CD4-positive, alpha-beta T cell treated with Interleukin-21 for 1 hour (primary cell): ENCODE data around the gene CHDH.

Experiments used
- DNase-seq: peaks from one replicate; pipeline ENCODE4 v3.0.0-alpha.2; 2020

CHDH gene

GRCh38 chr3:53806182-53807116 lies 39.8 kb downstream of the CHDH start:
- DNase-seq: no peak

- DNase-seq: no peak
These were observed 40.6 kb downstream of the CHDH start for GRCh38 chr3:53805463-53806159.

DNA sequence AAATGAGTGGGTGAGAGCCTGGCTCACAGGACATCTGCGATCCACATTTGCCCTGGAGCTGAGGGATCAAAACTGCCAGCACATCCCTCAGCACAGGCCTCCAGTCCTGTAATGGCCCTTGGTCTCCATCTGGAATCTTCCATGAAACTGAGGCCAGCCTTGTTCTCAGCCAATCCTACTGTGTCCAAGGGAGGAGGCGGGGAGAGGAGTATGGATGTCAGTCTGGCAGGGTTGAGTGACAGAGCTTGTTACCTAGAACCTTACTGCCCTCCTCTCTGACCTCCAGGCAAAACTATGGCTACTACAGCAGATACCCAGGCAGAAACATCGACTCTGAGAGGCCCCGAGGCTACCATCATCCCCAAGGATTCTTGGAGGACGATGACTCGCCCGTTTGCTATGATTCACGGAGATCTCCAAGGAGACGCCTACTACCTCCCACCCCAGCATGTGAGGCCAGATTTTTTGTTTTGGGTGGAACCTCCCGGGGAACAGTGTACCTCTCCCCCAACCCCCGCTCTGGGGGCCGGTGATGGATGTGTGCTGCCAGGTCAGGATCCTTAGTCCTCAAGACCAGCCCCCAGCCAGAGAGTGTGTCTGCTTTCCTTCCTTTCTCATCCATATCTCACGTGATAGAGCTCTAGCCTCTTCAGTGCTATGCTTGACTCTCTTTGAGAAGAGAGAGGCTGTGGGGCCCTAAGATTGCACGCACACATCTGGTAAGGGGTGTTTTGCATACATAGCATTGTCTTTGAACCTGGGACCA lies 41.3 kb downstream of the CHDH start:
- DNase-seq: no peak

- DNase-seq: no peak
These were observed 42.2 kb downstream of the CHDH start for GRCh38 chr3:53803816-53804695.

DNA sequence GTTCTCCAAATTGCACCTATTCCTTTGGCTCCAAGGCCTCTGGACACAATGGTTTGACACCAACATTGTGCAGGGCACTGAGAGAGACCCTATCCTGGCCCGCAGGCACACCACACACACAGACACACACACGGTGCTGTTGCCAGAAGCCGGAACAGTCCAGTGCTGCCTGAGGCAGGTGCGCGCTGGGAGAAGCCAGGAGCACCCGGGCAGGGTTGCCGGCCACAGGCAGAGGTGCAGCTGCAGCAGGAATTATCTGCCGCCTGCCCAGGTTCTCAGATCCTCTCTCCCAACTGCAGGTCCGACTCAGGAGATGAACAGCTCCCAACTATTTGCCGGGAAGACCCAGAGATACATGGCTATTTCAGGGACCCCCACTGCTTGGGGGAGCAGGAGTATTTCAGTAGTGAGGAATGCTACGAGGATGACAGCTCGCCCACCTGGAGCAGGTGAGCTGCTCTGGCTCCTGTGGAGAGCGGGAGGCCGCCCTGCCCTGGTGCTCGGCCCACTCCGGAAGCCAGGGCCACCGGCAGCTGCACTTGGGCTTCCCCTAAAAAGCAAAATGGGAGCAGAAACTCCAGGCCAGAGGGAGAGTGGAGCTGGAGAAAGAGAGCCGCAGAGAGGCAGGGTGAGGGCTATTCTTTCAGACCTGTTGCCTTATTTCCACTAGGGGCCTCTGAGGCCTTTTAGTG lies 42.9 kb downstream of the CHDH start:
- no peak for DNase-seq

GRCh38 chr3:53802256-53802880 lies 43.9 kb downstream of the CHDH start:
- no peak for DNase-seq

DNA sequence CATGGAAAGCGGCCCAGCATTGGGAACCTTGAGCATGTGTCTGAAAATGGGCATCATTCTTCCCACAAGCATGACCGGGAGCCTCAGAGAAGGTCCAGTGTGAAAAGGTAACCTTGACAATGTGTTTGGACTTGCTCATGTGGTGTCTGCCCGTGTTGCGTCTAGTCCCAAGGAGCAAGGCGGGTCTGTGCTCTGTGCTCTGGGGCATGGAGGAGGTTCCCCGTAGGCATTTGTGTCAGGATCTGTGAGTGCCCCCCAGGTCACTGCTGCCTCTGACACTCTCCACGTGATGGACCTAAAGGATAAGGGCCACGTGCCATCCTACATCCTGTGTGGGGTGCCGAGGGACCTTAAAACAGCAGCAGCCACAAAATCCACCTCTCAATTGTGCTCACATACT lies 44.9 kb downstream of the CHDH start:
- DNase-seq: no peak

DNA sequence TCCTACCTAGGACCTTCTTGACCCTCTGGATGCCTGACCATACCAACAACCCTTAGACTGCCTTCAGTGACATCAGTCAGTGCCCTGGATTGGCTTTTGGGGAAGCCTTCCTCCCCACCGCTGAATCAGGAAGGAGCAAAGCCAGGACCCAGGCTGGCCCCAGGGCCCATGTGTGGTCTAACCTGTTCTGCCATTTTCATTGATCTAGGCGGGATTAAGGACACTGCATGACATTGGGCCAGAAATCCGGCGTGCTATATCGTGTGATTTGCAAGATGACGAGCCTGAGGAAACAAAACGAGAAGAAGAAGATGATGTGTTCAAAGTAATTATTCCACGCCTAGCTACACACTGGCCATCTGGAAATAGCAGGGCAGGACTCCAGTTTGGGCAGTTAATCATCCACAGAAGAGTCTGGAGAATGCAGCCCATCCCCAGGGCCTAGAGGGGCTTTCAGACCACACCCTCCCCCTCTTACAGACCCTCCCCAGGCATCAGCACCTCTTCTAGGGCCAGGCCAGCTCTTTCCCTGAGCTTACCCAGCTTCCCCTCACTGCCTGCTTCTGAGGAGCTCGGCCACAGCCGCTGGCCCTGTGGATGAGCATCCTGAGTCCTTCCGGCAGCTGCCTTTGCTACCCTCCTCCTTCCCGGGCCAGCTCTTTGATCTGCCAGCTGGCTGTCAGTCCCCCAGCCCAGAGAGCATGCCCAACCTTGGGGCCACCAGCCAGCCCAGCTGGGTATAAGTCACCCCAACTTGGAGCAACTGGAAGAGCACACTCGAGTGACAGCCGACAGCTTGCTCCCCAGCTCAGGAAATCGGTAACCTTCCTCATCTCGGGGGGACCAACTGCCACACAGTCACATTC lies 45.9 kb downstream of the CHDH start:
- DNase-seq: no peak

- DNase-seq: no peak
These were observed 46.8 kb downstream of the CHDH start for GRCh38 chr3:53799338-53799865.

DNA sequence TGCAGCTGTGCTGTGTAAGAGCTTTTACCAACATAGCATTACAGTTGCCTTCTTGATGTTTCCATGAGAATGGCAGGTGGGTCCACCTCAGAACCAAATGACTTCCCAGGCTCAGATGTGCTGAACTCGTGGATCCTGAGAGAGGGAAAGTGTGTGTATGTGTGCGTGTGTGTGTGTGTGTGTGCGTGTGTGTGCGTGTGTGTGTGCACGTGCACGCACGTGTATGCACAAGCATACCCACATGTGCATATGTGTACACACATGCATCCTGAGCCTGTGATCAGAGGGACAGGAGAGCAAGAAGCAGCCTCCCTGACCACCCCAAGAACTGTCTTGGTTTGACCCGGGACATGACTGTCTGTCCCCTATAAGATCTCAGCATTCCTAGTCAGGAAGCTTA lies 48.1 kb downstream of the CHDH start:
- no peak for DNase-seq

DNA sequence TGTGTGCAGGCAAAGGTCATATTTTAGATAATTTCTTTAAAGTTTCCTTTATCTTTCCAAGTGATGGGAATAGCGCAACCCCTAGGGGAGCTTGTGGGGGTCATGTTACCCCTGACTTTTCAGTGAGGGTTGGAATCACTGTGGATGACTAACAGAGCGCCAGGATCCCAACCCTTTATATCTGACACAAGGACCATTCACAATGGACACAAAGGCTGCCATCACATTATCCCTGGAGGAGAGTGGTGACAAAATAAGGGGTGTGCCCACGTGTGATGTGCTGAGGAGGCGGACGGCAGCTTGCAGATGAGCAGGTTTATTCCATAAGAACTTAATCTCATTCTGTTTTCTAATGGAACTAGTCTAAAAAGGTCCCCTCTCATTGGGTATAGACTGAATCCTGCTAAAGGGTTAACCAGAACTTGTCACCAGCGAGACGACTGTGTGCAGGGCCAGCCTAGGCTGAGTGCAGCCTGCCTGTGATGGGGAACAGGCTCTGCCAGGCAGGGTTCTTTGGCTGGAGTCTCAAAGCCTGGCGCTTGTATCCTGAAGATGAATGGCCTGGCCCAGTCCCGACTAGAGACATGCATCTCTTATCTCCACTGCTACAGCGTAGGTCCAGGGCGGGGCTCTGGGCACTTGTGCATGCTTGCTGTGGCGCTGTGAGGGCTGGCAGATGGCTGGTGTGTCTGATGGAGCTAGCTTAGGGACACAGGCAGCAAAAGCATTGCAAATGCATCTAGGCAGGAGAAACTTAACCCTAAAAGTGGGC lies 50.2 kb downstream of the CHDH start:
- no peak for DNase-seq

DNA sequence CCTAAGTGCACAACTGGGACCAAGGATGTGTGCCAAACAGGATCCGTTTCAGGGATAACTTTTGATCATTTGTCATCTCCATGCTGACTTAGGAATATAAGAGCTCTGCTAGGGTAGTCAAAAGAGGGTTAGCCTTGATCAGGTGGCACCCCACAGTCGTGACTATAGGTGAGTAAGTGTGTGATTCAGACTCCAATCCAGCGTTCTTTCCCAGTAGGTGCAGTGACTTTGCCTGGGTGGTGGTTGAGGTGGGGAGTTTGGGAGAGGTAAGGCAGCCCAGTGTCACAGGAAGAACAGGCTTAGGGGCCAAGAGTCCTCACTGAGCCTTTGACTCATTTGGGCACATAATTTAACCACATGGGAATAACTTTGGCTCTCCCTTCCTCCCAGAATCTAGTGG lies 51.0 kb downstream of the CHDH start:
- no peak for DNase-seq

- DNase-seq: no peak
These were observed 51.6 kb downstream of the CHDH start for GRCh38 chr3:53794597-53794996.

DNA sequence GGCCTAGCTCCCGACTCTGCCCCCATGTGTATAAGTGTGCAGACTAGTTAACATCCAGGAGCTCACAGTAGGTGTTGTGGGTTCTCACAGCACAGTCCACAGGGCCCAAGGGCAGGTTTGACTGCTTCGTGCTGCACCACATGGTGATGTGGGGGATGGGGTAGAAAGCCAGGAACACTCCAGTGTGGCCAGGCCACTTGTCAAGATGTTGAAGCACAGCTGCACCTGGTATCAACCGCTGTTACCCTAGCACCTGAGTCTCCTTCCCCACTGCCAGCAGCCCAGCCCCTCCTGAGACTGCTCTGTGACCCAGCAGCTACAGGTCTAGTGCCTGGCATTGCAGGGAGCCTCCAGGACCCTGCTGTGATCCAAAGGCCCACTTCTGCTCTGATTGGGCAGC lies 53.4 kb downstream of the CHDH start:
- DNase-seq: no peak

GRCh38 chr3:53791317-53791716 lies 54.9 kb downstream of the CHDH start:
- no peak for DNase-seq

GRCh38 chr3:53790470-53790869 lies 55.7 kb downstream of the CHDH start:
- DNase-seq: no peak

- DNase-seq: no peak
These were observed 56.8 kb downstream of the CHDH start for GRCh38 chr3:53789459-53789858.

GRCh38 chr3:53788038-53788437 lies 58.2 kb downstream of the CHDH start:
- no peak for DNase-seq

DNA sequence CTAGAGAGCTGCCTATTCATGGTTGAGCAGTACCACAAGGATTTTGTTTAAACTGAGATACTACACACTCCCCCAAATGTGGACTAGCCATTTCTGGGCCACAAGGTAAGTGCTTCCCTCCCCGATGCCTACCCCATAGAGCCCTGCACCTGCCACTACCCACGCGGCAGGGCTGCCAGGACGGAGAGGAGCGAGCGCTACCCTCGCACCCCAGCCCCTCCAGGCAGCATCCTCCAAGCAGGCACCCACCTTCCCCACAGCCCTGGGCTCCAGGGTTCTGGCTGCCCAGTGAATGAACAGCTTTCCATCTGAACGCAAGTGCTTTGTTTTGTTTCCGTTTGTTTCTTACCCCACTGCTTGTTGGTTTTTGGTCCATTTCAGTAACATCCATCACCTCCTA lies 59.2 kb downstream of the CHDH start:
- no peak for DNase-seq
